ENCODE measurements around the gene TAS1R2.

TAS1R2 gene

GRCh38 chr1:18831656-18832055 lies 27.8 kb downstream of the TAS1R2 start:
- Histone ChIP-seq H3K27me3 (ENCODE audit: control insufficient read depth in 5 of 5, insufficient read depth in 4 of 5, low read length in 5 of 5) (peaks cover 16 to 38% (median 22%) of the 10 kb centered on the region in 5 donors), H3K9me3 (ENCODE audit: control insufficient read depth in 5 of 5, low read length in 5 of 5) (peaks cover 2 to 17% (median 6%) of the 10 kb centered on the region in 5 donors), H3K9ac (ENCODE audit: low read length in 5 of 5) (no peak overlapping the region), H3K4me3 (ENCODE audit: low read depth in 1 of 5, low read length in 5 of 5) (no peak overlapping the region), H3K4me1 (ENCODE audit: control insufficient read depth in 5 of 5, insufficient read depth in 5 of 5, low read length in 5 of 5) (no peaks in the 10 kb centered on the region), H3K27ac (ENCODE audit: low read depth, low read length) (no peak overlapping the region), H3K36me3 (ENCODE audit: control insufficient read depth in 5 of 5, insufficient read depth in 5 of 5, low read length in 5 of 5) (no peaks in the 10 kb centered on the region)

GRCh38 chr1:18830596-18830995 lies 28.9 kb downstream of the TAS1R2 start:
- Histone ChIP-seq H3K27ac (ENCODE audit: low read depth, low read length) (no peak overlapping the region), H3K27me3 (ENCODE audit: control insufficient read depth in 5 of 5, insufficient read depth in 4 of 5, low read length in 5 of 5) (peaks cover 13 to 47% (median 20%) of the 10 kb centered on the region in 5 donors), H3K4me3 (ENCODE audit: low read depth in 1 of 5, low read length in 5 of 5) (no peak overlapping the region), H3K9ac (ENCODE audit: low read length in 5 of 5) (no peak overlapping the region), H3K4me1 (ENCODE audit: control insufficient read depth in 5 of 5, insufficient read depth in 5 of 5, low read length in 5 of 5) (no peaks in the 10 kb centered on the region), H3K36me3 (ENCODE audit: control insufficient read depth in 5 of 5, insufficient read depth in 5 of 5, low read length in 5 of 5) (no peaks in the 10 kb centered on the region), H3K9me3 (ENCODE audit: control insufficient read depth in 5 of 5, low read length in 5 of 5) (peaks cover 2 to 17% (median 6%) of the 10 kb centered on the region in 5 donors)

GRCh38 chr1:18829671-18830070 lies 29.8 kb downstream of the TAS1R2 start:
- Histone ChIP-seq H3K36me3 (ENCODE audit: control insufficient read depth in 5 of 5, insufficient read depth in 5 of 5, low read length in 5 of 5) (no peaks in the 10 kb centered on the region), H3K9ac (ENCODE audit: low read length in 5 of 5) (no peak overlapping the region), H3K4me1 (ENCODE audit: control insufficient read depth in 5 of 5, insufficient read depth in 5 of 5, low read length in 5 of 5) (no peaks in the 10 kb centered on the region), H3K27ac (ENCODE audit: low read depth, low read length) (no peak overlapping the region), H3K9me3 (ENCODE audit: control insufficient read depth in 5 of 5, low read length in 5 of 5) (peaks cover 2 to 17% (median 6%) of the 10 kb centered on the region in 5 donors), H3K27me3 (ENCODE audit: control insufficient read depth in 5 of 5, insufficient read depth in 4 of 5, low read length in 5 of 5) (peaks cover 4 to 38% (median 11%) of the 10 kb centered on the region in 5 donors), H3K4me3 (ENCODE audit: low read depth in 1 of 5, low read length in 5 of 5) (no peak overlapping the region)

GRCh38 chr1:18828224-18828623 lies 31.2 kb downstream of the TAS1R2 start:
- Histone ChIP-seq H3K9me3 (ENCODE audit: control insufficient read depth in 5 of 5, low read length in 5 of 5) (peaks cover 2 to 17% (median 6%) of the 10 kb centered on the region in 5 donors), H3K27me3 (ENCODE audit: control insufficient read depth in 5 of 5, insufficient read depth in 4 of 5, low read length in 5 of 5) (peaks cover 3 to 32% (median 10%) of the 10 kb centered on the region in 5 donors), H3K4me1 (ENCODE audit: control insufficient read depth in 5 of 5, insufficient read depth in 5 of 5, low read length in 5 of 5) (no peaks in the 10 kb centered on the region), H3K36me3 (ENCODE audit: control insufficient read depth in 5 of 5, insufficient read depth in 5 of 5, low read length in 5 of 5) (no peaks in the 10 kb centered on the region), H3K4me3 (ENCODE audit: low read depth in 1 of 5, low read length in 5 of 5) (no peak overlapping the region), H3K27ac (ENCODE audit: low read depth, low read length) (no peak overlapping the region), H3K9ac (ENCODE audit: low read length in 5 of 5) (no peak overlapping the region)

GRCh38 chr1:18823438-18823837 lies 36.0 kb downstream of the TAS1R2 start:
- peaks cover 0 to 4% (median 0%) of the 10 kb centered on the region in 5 donors for H3K4me1 ChIP-seq (ENCODE audit: control insufficient read depth in 5 of 5, insufficient read depth in 5 of 5, low read length in 5 of 5)
- H3K27me3 ChIP-seq (ENCODE audit: control insufficient read depth in 5 of 5, insufficient read depth in 4 of 5, low read length in 5 of 5) = peaks cover 20 to 38% (median 29%) of the 10 kb centered on the region in 5 donors
- H3K36me3 ChIP-seq (ENCODE audit: control insufficient read depth in 5 of 5, insufficient read depth in 5 of 5, low read length in 5 of 5) = no peaks in the 10 kb centered on the region
- H3K9me3 ChIP-seq (ENCODE audit: control insufficient read depth in 5 of 5, low read length in 5 of 5) = peaks cover 0 to 11% (median 5%) of the 10 kb centered on the region in 5 donors
- no peak overlapping the region for H3K27ac ChIP-seq (ENCODE audit: low read depth, low read length)
- no peak overlapping the region for H3K4me3 ChIP-seq (ENCODE audit: low read depth in 1 of 5, low read length in 5 of 5)
- no peak overlapping the region for H3K9ac ChIP-seq (ENCODE audit: low read length in 5 of 5)

GRCh38 chr1:18820791-18821641 lies 38.4 kb downstream of the TAS1R2 start:
- H3K9ac ChIP-seq (ENCODE audit: low read length in 5 of 5) = no peak overlapping the region
- H3K27me3 ChIP-seq (ENCODE audit: control insufficient read depth in 5 of 5, insufficient read depth in 4 of 5, low read length in 5 of 5) = peaks cover 19 to 37% (median 28%) of the 10 kb centered on the region in 5 donors
- no peaks in the 10 kb centered on the region for H3K36me3 ChIP-seq (ENCODE audit: control insufficient read depth in 5 of 5, insufficient read depth in 5 of 5, low read length in 5 of 5)
- H3K27ac ChIP-seq (ENCODE audit: low read depth, low read length) = no peak overlapping the region
- peaks cover 0 to under 1% (median 0%) of the 10 kb centered on the region in 5 donors for H3K9me3 ChIP-seq (ENCODE audit: control insufficient read depth in 5 of 5, low read length in 5 of 5)
- H3K4me3 ChIP-seq (ENCODE audit: low read depth in 1 of 5, low read length in 5 of 5) = no peak overlapping the region
- peaks cover 0 to 4% (median 0%) of the 10 kb centered on the region in 5 donors for H3K4me1 ChIP-seq (ENCODE audit: control insufficient read depth in 5 of 5, insufficient read depth in 5 of 5, low read length in 5 of 5)

GRCh38 chr1:18819986-18820790 lies 39.3 kb downstream of the TAS1R2 start:
- no peaks in the 10 kb centered on the region for H3K36me3 ChIP-seq (ENCODE audit: control insufficient read depth in 5 of 5, insufficient read depth in 5 of 5, low read length in 5 of 5)
- H3K27ac ChIP-seq (ENCODE audit: low read depth, low read length) = no peak overlapping the region
- H3K9me3 ChIP-seq (ENCODE audit: control insufficient read depth in 5 of 5, low read length in 5 of 5) = no peaks in the 10 kb centered on the region
- no peak overlapping the region for H3K4me3 ChIP-seq (ENCODE audit: low read depth in 1 of 5, low read length in 5 of 5)
- H3K4me1 ChIP-seq (ENCODE audit: control insufficient read depth in 5 of 5, insufficient read depth in 5 of 5, low read length in 5 of 5) = peaks cover 0 to 4% (median 0%) of the 10 kb centered on the region in 5 donors
- H3K9ac ChIP-seq (ENCODE audit: low read length in 5 of 5) = no peak overlapping the region
- H3K27me3 ChIP-seq (ENCODE audit: control insufficient read depth in 5 of 5, insufficient read depth in 4 of 5, low read length in 5 of 5) = peaks cover 21 to 40% (median 27%) of the 10 kb centered on the region in 5 donors

- H3K27me3 ChIP-seq (ENCODE audit: control insufficient read depth in 5 of 5, insufficient read depth in 4 of 5, low read length in 5 of 5) = peaks cover 25 to 46% (median 32%) of the 10 kb centered on the region in 5 donors
- no peak overlapping the region for H3K9ac ChIP-seq (ENCODE audit: low read length in 5 of 5)
Measured at GRCh38 chr1:18819203-18819602, 40.3 kb downstream of the TAS1R2 start.

GRCh38 chr1:18817795-18818435 lies 41.5 kb downstream of the TAS1R2 start:
- no peak overlapping the region for H3K4me3 ChIP-seq (ENCODE audit: low read depth in 1 of 5, low read length in 5 of 5)
- H3K4me1 ChIP-seq (ENCODE audit: control insufficient read depth in 5 of 5, insufficient read depth in 5 of 5, low read length in 5 of 5) = peaks cover 0 to 4% (median 0%) of the 10 kb centered on the region in 5 donors
- H3K9ac ChIP-seq (ENCODE audit: low read length in 5 of 5) = no peak overlapping the region
- H3K27me3 ChIP-seq (ENCODE audit: control insufficient read depth in 5 of 5, insufficient read depth in 4 of 5, low read length in 5 of 5) = peaks cover 25 to 46% (median 32%) of the 10 kb centered on the region in 5 donors
- H3K9me3 ChIP-seq (ENCODE audit: control insufficient read depth in 5 of 5, low read length in 5 of 5) = no peaks in the 10 kb centered on the region
- H3K27ac ChIP-seq (ENCODE audit: low read depth, low read length) = no peak overlapping the region
- H3K36me3 ChIP-seq (ENCODE audit: control insufficient read depth in 5 of 5, insufficient read depth in 5 of 5, low read length in 5 of 5) = no peaks in the 10 kb centered on the region

More at GRCh38 chr1:18819203-18819602, 40.3 kb downstream of the TAS1R2 start:
- Histone ChIP-seq H3K9me3 (ENCODE audit: control insufficient read depth in 5 of 5, low read length in 5 of 5) (no peaks in the 10 kb centered on the region), H3K36me3 (ENCODE audit: control insufficient read depth in 5 of 5, insufficient read depth in 5 of 5, low read length in 5 of 5) (no peaks in the 10 kb centered on the region), H3K4me1 (ENCODE audit: control insufficient read depth in 5 of 5, insufficient read depth in 5 of 5, low read length in 5 of 5) (peaks cover 0 to 4% (median 0%) of the 10 kb centered on the region in 5 donors), H3K4me3 (ENCODE audit: low read depth in 1 of 5, low read length in 5 of 5) (no peak overlapping the region), H3K27ac (ENCODE audit: low read depth, low read length) (no peak overlapping the region)
